Body of pancreas (tissue), 4 donors: Measurements from ENCODE around the gene TCEANC. TPM values are rescaled to one million over a fixed set of nuclear protein-coding genes. Genes with fewer than 3 reads are reported as not detected.
A peak's percentile ranks its signal among the peaks of the same experiment; 100 is the strongest.

Experiments used
- ATAC-seq: fragments of 150-250 bp; one replicate; pipeline ENCODE4 v1.9.1; 2016
- DNase-seq, 4 donors: peaks; one replicate each; pipeline ENCODE4 v3.0.0-alpha.2; 2019
- H3K27ac ChIP-seq, 4 donors: fragments of 200-600 bp; sonication (generic); 1 replicate in 3 of 4; 2 replicates in 1 of 4; pipeline versions ENCODE4 v1.5.1 to v1.6.1; 2016 to 2019; ENCODE audit warnings: mild to moderate bottlenecking in 1 of 4, mixed read lengths in 1 of 4, moderate library complexity in 1 of 4
- H3K27me3 ChIP-seq, 2 donors: fragments of 200-600 bp; sonication (generic); one replicate each; pipeline ENCODE4 v1.6.0; 2016; ENCODE audit warnings: mild to moderate bottlenecking in 1 of 2
- H3K36me3 ChIP-seq, 2 donors: fragments of 200-600 bp; sonication (generic); replicated peaks in 1 of 2; 2 replicates each; pipeline ENCODE4 v1.5.1; 2016; ENCODE audit warnings: low read depth in 2 of 2; ENCODE audit not compliant: insufficient read depth in 1 of 2
- H3K4me1 ChIP-seq: fragments of 200-600 bp; sonication (generic); one replicate; pipeline ENCODE4 v1.6.0; 2016
- H3K4me3 ChIP-seq, 2 donors: fragments of 200-600 bp; sonication (generic); 1 replicate in 1 of 2; 2 replicates in 1 of 2; pipeline ENCODE4 v1.5.1; 2016 to 2019
- H3K9me3 ChIP-seq, 3 donors: fragments of 200-600 bp; sonication (generic); 1 replicate in 2 of 3; 2 replicates in 1 of 3; pipeline ENCODE4 v1.5.1; 2016
- CTCF ChIP-seq, 7 experiments: fragments of 450-650 bp in 4 of 7; fragments of 200-600 bp in 3 of 7; sonication (generic) in 3 of 7; IDR thresholded peaks; one replicate each; pipeline ENCODE4 v1.5.1; 2016 to 2019; ENCODE audit warnings: antibody characterized with exemption in 7 of 7
- POLR2A ChIP-seq, 3 donors: fragments of 450-650 bp; IDR thresholded peaks; one replicate each; pipeline ENCODE4 v1.6.1; 2016; ENCODE audit warnings: antibody characterized with exemption in 3 of 3, mild to moderate bottlenecking in 2 of 3
- WGBS, 2 donors: methylation state at CpG; one replicate each; pipeline ENCODE4 v1.1.5; 2017; 5-methylcytosine and 5-hydroxymethylcytosine counted together
- intact Hi-C: fragments of 100-400 bp; cut with DNase I; formaldehyde crosslinking; loops from one replicate; pipeline ENCODE4 v1.15.1; 2023
- total RNA-seq, 2 donors: library from RNA; depleted of rRNA; stranded (reverse); fragments of >200 nt; gene quantifications; one replicate each; pipeline ENCODE4 v1.1.0, GENCODE V29; 2016

TCEANC gene
- total RNA-seq, 2 donors from 2014 or later = 3.1 to 5.3 TPM

GRCh38 chrX:13702111-13702789 is 49.3 kb downstream of the TCEANC start:
- H3K4me3 ChIP-seq = no peak overlapping the region
- peak in 3 of 4 donors; percentile 18 to 66 (median 19) for DNase-seq
- intact Hi-C loops = no loop called here
- peak overlapping the region in 3 of 4 donors; percentile 43 to 67 (median 44) for H3K27ac ChIP-seq
- 34 to 46% methylated on average over 5 of the region's 5 CpGs for WGBS, 2 donors
- H3K4me1 ChIP-seq = peaks cover 60% of the 10 kb centered on the region
- no peaks in the 10 kb centered on the region for H3K36me3 ChIP-seq
- H3K27me3 ChIP-seq = no peaks in the 10 kb centered on the region
- ATAC-seq = peak; percentile 42
- no peaks in the 10 kb centered on the region for H3K9me3 ChIP-seq
- TF ChIP-seq CTCF (IDR thresholded peaks at IDR 0.05) (no peak), POLR2A (IDR thresholded peaks at IDR 0.05) (no peak)

- ATAC-seq = no peak
- Histone ChIP-seq H3K9me3 (no peaks in the 10 kb centered on the region), H3K36me3 (no peaks in the 10 kb centered on the region), H3K4me3 (no peak overlapping the region), H3K4me1 (peaks cover 54% of the 10 kb centered on the region), H3K27ac (peak overlapping the region in 1 of 4 donors; percentile 67), H3K27me3 (no peaks in the 10 kb centered on the region)
- TF ChIP-seq CTCF (IDR thresholded peaks at IDR 0.05) = no peak
- no peak for TF ChIP-seq POLR2A (IDR thresholded peaks at IDR 0.05)
- intact Hi-C loops = no loop called here
- no peak for DNase-seq
- WGBS, 2 donors = 20 to 40% methylated on average over 2 to 3 of the region's 3 CpGs
Measured at GRCh38 chrX:13703135-13703534, 50.2 kb downstream of the TCEANC start.

GRCh38 chrX:13703589-13703988 is 50.6 kb downstream of the TCEANC start:
- intact Hi-C loops = no loop called here
- no peak for ATAC-seq

GRCh38 chrX:13711141-13711540 is 58.2 kb downstream of the TCEANC start:
- H3K4me3 ChIP-seq = no peak overlapping the region
- no peaks in the 10 kb centered on the region for H3K36me3 ChIP-seq
- 62 to 65% methylated on average over 2 to 3 of the region's 4 CpGs for WGBS, 2 donors
- intact Hi-C loops = no loop called here
- ATAC-seq (no peak), DNase-seq (no peak)
- H3K9me3 ChIP-seq = no peaks in the 10 kb centered on the region
- no peaks in the 10 kb centered on the region for H3K27me3 ChIP-seq
- peak overlapping the region in 1 of 4 donors; percentile 12 for H3K27ac ChIP-seq
- TF ChIP-seq POLR2A (IDR thresholded peaks at IDR 0.05) (no peak), CTCF (IDR thresholded peaks at IDR 0.05) (no peak)
- no peaks in the 10 kb centered on the region for H3K4me1 ChIP-seq

More at GRCh38 chrX:13703589-13703988, 50.6 kb downstream of the TCEANC start:
- Histone ChIP-seq H3K4me1 (peaks cover 50% of the 10 kb centered on the region), H3K4me3 (no peak overlapping the region), H3K9me3 (no peaks in the 10 kb centered on the region), H3K36me3 (no peaks in the 10 kb centered on the region), H3K27me3 (no peaks in the 10 kb centered on the region), H3K27ac (peak overlapping the region in 1 of 4 donors; percentile 67)
- no peak for DNase-seq
- WGBS, 2 donors = 58% methylated on average over 3 of the region's 3 CpGs; no CpG with 5 or more reads in 1 of the 2 donors
- TF ChIP-seq CTCF (IDR thresholded peaks at IDR 0.05) (no peak), POLR2A (IDR thresholded peaks at IDR 0.05) (no peak)

Other genes with a start within 250 kb of the TCEANC start
- not detected for gene EGFL6, start 83.5 kb upstream of the TCEANC start, total RNA-seq
- gene RAB9A, start 36.0 kb downstream of the TCEANC start, total RNA-seq = 10 to 100 TPM; 14.3 to 15.5 TPM
- 10 to 100 TPM; 14.5 to 28.5 TPM for gene TRAPPC2, start 81.5 kb downstream of the TCEANC start, total RNA-seq
- gene OFD1, start 81.6 kb downstream of the TCEANC start, total RNA-seq = 10 to 100 TPM; 27.5 to 36.6 TPM
- gene GPM6B, start 164.0 kb downstream of the TCEANC start, total RNA-seq = 1 to 10 TPM in 1 of 2 donors, under 1 TPM in 1; under 0.01 to 2.3 TPM